HCT116 (cell line): ENCODE data around the gene FAM83F. TPM values are rescaled to one million over a fixed set of nuclear protein-coding genes. Genes with fewer than 3 reads are reported as not detected.

Source experiments
- ATAC-seq: fragments of 200-7000 bp; cut with Tn5 transposase; 2 replicates; pipeline ENCODE4 v1.9.1; 2020; ENCODE audit warnings: mild to moderate bottlenecking, moderate library complexity
- BruUV-seq: library from RNA; stranded (reverse); fragments of 400-500 nt; replicated peaks from 2 replicates; lab custom pipeline; 2021; lab: Mats Ljungman, UMichigan
- CTCF ChIA-PET: fragments of 300-600 bp; sonication (Branson Sonifier 250); formaldehyde crosslinking; loops from one replicate; lab custom pipeline; 2021; ENCODE audit warnings: antibody characterized with exemption; lab: Charles Lee
- POLR2A ChIA-PET: fragments of 300-600, 350-600 bp; sonication (Branson Sonifier 250); formaldehyde crosslinking; loops from one replicate; lab custom pipeline; 2021; ENCODE audit warnings: antibody characterized with exemption; lab: Charles Lee
- RAD21 ChIA-PET, 2 experiments: fragments of 300-600 bp; sonication (Branson Sonifier 250); formaldehyde crosslinking; loops; one replicate each; lab custom pipeline; 2023; ENCODE audit warnings: low total read pairs in 2 of 2; ENCODE audit not compliant: uncharacterized antibody in 2 of 2, unreplicated experiment in 2 of 2, low non-redundant PET in 1 of 2; lab: Charles Lee
- DNase-seq: peaks from one replicate; pipeline ENCODE4 v3.0.0-alpha.2; 2010; ENCODE audit warnings: low read depth, low spot score
- H2AFZ ChIP-seq: fragments of 200-600 bp; shearing (Covaris generic), sonication (generic); 2 replicates; pipeline ENCODE4 v1.6.1; 2017; ENCODE audit warnings: low read depth, mixed run types, mixed read lengths, antibody characterized with exemption, low read length; ENCODE audit not compliant: poor library complexity, severe bottlenecking
- H3K27ac ChIP-seq: 2 replicates; pipeline ENCODE4 v1.5.1; 2012; ENCODE audit warnings: low read depth, low read length
- H3K27me3 ChIP-seq: fragments of 200-600 bp; sonication (generic); 2 replicates; pipeline ENCODE4 v1.6.1; 2016; ENCODE audit warnings: mixed run types, low read length, mixed read lengths; ENCODE audit not compliant: insufficient read depth
- H3K36me3 ChIP-seq, 2 experiments: fragments of 200-500 bp in 1 of 2; fragments of 200-600 bp in 1 of 2; sonication (Bioruptor generic) in 1 of 2; sonication (generic) in 1 of 2; 2 replicates each; pipeline versions ENCODE4 v1.5.1 to v1.6.1; 2014 to 2016; ENCODE audit warnings: low read length in 2 of 2, inconsistent platforms in 1 of 2, mixed read lengths in 1 of 2, mixed run types in 1 of 2; ENCODE audit not compliant: insufficient read depth in 2 of 2, control insufficient read depth in 1 of 2
- H3K4me1 ChIP-seq, 2 experiments: fragments of 200-600 bp in 1 of 2; sonication (generic) in 1 of 2; 2 replicates each; pipeline versions ENCODE4 v1.5.1 to v1.6.1; 2012 to 2017; ENCODE audit warnings: low read length in 2 of 2, inconsistent platforms in 1 of 2, mild to moderate bottlenecking in 1 of 2, mixed read lengths in 1 of 2, mixed run types in 1 of 2, moderate library complexity in 1 of 2; ENCODE audit not compliant: insufficient read depth in 2 of 2, control insufficient read depth in 1 of 2
- H3K4me2 ChIP-seq: fragments of 200-600 bp; sonication (generic); 2 replicates; pipeline ENCODE4 v1.6.1; 2017; ENCODE audit warnings: mixed run types, low read length, mixed read lengths
- H3K4me3 ChIP-seq, 2 experiments: fragments of 200-600 bp in 1 of 2; sonication (generic) in 1 of 2; replicated peaks in 1 of 2; 2 replicates each; pipeline ENCODE4 v1.5.1; 2011 to 2016; ENCODE audit warnings: low read length in 2 of 2, control low read depth in 1 of 2, low read depth in 1 of 2, mild to moderate bottlenecking in 1 of 2, mixed read lengths in 1 of 2, mixed run types in 1 of 2
- H3K79me2 ChIP-seq: fragments of 200-600 bp; sonication (generic); 2 replicates; pipeline ENCODE4 v1.6.1; 2017; ENCODE audit warnings: mild to moderate bottlenecking, mixed run types, low read length, moderate library complexity, mixed read lengths; ENCODE audit not compliant: insufficient read depth
- H3K9ac ChIP-seq: fragments of 200-600 bp; sonication (generic); 2 replicates; pipeline ENCODE4 v1.6.1; 2016; ENCODE audit warnings: low read length, mixed read lengths
- H3K9me2 ChIP-seq: fragments of 200-600 bp; sonication (generic), shearing (Covaris generic); 2 replicates; pipeline ENCODE4 v1.6.1; 2017; ENCODE audit warnings: mixed run types, mild to moderate bottlenecking, moderate library complexity; ENCODE audit not compliant: insufficient read depth
- H3K9me3 ChIP-seq, 2 experiments: fragments of 200-500 bp in 1 of 2; fragments of 200-600 bp in 1 of 2; sonication (Bioruptor generic) in 1 of 2; sonication (generic) in 1 of 2; 2 replicates each; pipeline ENCODE4 v1.6.1; 2014 to 2017; ENCODE audit warnings: low read length in 2 of 2, mixed read lengths in 2 of 2, inconsistent platforms in 1 of 2, low read depth in 1 of 2, mild to moderate bottlenecking in 1 of 2, mixed run types in 1 of 2, moderate library complexity in 1 of 2; ENCODE audit not compliant: control insufficient read depth in 1 of 2, insufficient read depth in 1 of 2
- H4K20me1 ChIP-seq: fragments of 200-600 bp; sonication (generic), shearing (Covaris generic); 2 replicates; pipeline ENCODE4 v1.6.1; 2017; ENCODE audit warnings: mixed run types, mild to moderate bottlenecking, moderate library complexity; ENCODE audit not compliant: insufficient read depth
- EGR1 ChIP-seq: IDR thresholded peaks from 2 replicates; pipeline ENCODE4 v1.6.1; 2012; ENCODE audit warnings: low read depth
- ELF1 ChIP-seq: IDR thresholded peaks from 2 replicates; pipeline ENCODE4 v1.6.1; 2012; ENCODE audit warnings: low read depth, borderline replicate concordance
- EZH2 ChIP-seq: fragments of 200-600 bp; sonication (generic); IDR thresholded peaks from 2 replicates; pipeline ENCODE4 v1.6.1; 2017; ENCODE audit warnings: antibody characterized with exemption, mixed run types
- EZH2phosphoT487 ChIP-seq: fragments of 200-600 bp; IDR thresholded peaks from 2 replicates; pipeline ENCODE4 v1.6.1; 2018; ENCODE audit warnings: antibody characterized with exemption, borderline replicate concordance
- FOSL1 ChIP-seq: IDR thresholded peaks from 2 replicates; pipeline ENCODE4 v1.6.1; 2012; ENCODE audit warnings: low read depth
- SP1 ChIP-seq: IDR thresholded peaks from 2 replicates; pipeline ENCODE4 v1.6.1; 2012; ENCODE audit warnings: low read depth
- SRF ChIP-seq: IDR thresholded peaks from 2 replicates; pipeline ENCODE4 v1.6.1; 2012; ENCODE audit warnings: low read depth
- ZFX ChIP-seq: fragments of 450-650 bp; IDR thresholded peaks from 2 replicates; pipeline ENCODE4 v1.6.1; 2017
- ZNF274 ChIP-seq: fragments of 200-500 bp; sonication (Bioruptor generic); IDR thresholded peaks from 2 replicates; pipeline ENCODE4 v1.6.1; 2014; ENCODE audit warnings: mild to moderate bottlenecking, low read depth, low read length, inconsistent platforms
- intact Hi-C: fragments of 100-400 bp; cut with micrococcal nuclease; formaldehyde crosslinking; loops from 2 replicates; pipeline ENCODE4 v1.10.0; 2022
- total RNA-seq: library from RNA; stranded (reverse); gene quantifications from one replicate; pipeline ENCODE4 v1.2.1, GENCODE V29; 2021; ENCODE audit not compliant: unreplicated experiment
- TF ChIP-seq, protein P1 (sequence below): IDR thresholded peaks from 2 replicates; pipeline ENCODE4 v1.6.1; 2012
- TF ChIP-seq, protein P2 (sequence below): IDR thresholded peaks from 2 replicates; pipeline ENCODE4 v1.6.1; 2012; ENCODE audit warnings: low read depth
- TF ChIP-seq, protein P3 (sequence below), 3 experiments: fragments of 200-600 bp in 1 of 3; sonication (generic) in 1 of 3; IDR thresholded peaks in 2 of 3; conservative IDR thresholded peaks in 1 of 3; 2 replicates each; pipeline ENCODE4 v1.5.1; 2012 to 2017; ENCODE audit warnings: low read depth in 2 of 3, low read length in 2 of 3, antibody characterized with exemption in 1 of 3, borderline replicate concordance in 1 of 3, control low read depth in 1 of 3, mild to moderate bottlenecking in 1 of 3, mixed read lengths in 1 of 3, mixed run types in 1 of 3, moderate library complexity in 1 of 3; ENCODE audit not compliant: insufficient read depth in 1 of 3
- TF ChIP-seq, protein P4 (sequence below): IDR thresholded peaks from 2 replicates; pipeline ENCODE4 v1.6.1; 2012
- TF ChIP-seq, protein P5 (sequence below): IDR thresholded peaks from 2 replicates; pipeline ENCODE4 v1.6.1; 2011; ENCODE audit warnings: mild to moderate bottlenecking, low read length, moderate library complexity; ENCODE audit not compliant: insufficient replicate concordance; ENCODE audit errors: extremely low read depth

Gene FAM83F
- total RNA-seq, 1 experiment from 2014 or later, result 24.5 TPM

DNA sequence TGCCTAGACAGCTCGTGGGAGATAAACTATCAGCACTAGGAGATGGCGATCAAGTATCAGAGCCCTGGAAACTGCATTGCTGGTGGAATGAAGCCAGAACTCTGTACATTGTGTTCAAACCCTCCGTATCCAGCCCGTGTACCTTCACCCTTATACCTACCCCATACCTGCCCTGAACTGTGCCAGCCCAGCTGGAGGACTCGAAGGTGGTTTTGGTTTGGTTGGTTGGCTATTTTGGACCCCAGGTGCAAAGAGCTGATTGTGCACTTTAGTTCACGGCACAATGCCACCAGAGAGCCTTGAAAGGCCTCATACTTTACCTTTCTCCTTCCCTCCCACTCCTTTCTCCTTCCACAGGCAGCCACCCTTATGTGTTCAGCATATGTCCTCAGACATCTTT is 16.0 kb downstream of the FAM83F start:
- H3K79me2 ChIP-seq, result peaks cover 38% of the 10 kb centered on the region
- DNase-seq, result no peak
- H3K9me2 ChIP-seq, result no peaks in the 10 kb centered on the region
- no TSS peak for BruUV-seq
- no peak overlapping the region for H2AFZ ChIP-seq
- no peak overlapping the region for H3K27ac ChIP-seq
- intact Hi-C loops, result no loop called here
- no peaks in the 10 kb centered on the region; a peak in 1 of 4 replicates for H3K4me1 ChIP-seq
- no peak for ATAC-seq
- no peaks in the 10 kb centered on the region for H3K9me3 ChIP-seq
- CTCF ChIA-PET, result interaction anchor here (1.2 kb wide), 1 partner anchor 26 kb away, joined by 3 read pairs; no protein-coding TSS in a partner anchor
- H3K36me3 ChIP-seq, result no peaks in the 10 kb centered on the region
- TF ChIP-seq FOSL1 (no peak), ZNF274 (no peak), SRF (no peak), ELF1 (no peak), EZH2phosphoT487 (no peak), EZH2 (no peak), EGR1 (no peak), ZFX (no peak), SP1 (no peak)
- TF ChIP-seq, protein P1, sequence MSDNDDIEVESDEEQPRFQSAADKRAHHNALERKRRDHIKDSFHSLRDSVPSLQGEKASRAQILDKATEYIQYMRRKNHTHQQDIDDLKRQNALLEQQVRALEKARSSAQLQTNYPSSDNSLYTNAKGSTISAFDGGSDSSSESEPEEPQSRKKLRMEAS, result no peak
- TF ChIP-seq, protein P2, sequence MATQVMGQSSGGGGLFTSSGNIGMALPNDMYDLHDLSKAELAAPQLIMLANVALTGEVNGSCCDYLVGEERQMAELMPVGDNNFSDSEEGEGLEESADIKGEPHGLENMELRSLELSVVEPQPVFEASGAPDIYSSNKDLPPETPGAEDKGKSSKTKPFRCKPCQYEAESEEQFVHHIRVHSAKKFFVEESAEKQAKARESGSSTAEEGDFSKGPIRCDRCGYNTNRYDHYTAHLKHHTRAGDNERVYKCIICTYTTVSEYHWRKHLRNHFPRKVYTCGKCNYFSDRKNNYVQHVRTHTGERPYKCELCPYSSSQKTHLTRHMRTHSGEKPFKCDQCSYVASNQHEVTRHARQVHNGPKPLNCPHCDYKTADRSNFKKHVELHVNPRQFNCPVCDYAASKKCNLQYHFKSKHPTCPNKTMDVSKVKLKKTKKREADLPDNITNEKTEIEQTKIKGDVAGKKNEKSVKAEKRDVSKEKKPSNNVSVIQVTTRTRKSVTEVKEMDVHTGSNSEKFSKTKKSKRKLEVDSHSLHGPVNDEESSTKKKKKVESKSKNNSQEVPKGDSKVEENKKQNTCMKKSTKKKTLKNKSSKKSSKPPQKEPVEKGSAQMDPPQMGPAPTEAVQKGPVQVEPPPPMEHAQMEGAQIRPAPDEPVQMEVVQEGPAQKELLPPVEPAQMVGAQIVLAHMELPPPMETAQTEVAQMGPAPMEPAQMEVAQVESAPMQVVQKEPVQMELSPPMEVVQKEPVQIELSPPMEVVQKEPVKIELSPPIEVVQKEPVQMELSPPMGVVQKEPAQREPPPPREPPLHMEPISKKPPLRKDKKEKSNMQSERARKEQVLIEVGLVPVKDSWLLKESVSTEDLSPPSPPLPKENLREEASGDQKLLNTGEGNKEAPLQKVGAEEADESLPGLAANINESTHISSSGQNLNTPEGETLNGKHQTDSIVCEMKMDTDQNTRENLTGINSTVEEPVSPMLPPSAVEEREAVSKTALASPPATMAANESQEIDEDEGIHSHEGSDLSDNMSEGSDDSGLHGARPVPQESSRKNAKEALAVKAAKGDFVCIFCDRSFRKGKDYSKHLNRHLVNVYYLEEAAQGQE, result no peak
- TF ChIP-seq, protein P3, sequence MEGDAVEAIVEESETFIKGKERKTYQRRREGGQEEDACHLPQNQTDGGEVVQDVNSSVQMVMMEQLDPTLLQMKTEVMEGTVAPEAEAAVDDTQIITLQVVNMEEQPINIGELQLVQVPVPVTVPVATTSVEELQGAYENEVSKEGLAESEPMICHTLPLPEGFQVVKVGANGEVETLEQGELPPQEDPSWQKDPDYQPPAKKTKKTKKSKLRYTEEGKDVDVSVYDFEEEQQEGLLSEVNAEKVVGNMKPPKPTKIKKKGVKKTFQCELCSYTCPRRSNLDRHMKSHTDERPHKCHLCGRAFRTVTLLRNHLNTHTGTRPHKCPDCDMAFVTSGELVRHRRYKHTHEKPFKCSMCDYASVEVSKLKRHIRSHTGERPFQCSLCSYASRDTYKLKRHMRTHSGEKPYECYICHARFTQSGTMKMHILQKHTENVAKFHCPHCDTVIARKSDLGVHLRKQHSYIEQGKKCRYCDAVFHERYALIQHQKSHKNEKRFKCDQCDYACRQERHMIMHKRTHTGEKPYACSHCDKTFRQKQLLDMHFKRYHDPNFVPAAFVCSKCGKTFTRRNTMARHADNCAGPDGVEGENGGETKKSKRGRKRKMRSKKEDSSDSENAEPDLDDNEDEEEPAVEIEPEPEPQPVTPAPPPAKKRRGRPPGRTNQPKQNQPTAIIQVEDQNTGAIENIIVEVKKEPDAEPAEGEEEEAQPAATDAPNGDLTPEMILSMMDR (IDR thresholded peaks at IDR 0.05 in 2 of 3, conservative IDR thresholded peaks at IDR 0.05 in 1 of 3; ENCODE audit: borderline replicate concordance in 1 of 3, insufficient read depth in 1 of 3, low read depth in 2 of 3, low read length in 2 of 3), result no peak
- TF ChIP-seq, protein P4, sequence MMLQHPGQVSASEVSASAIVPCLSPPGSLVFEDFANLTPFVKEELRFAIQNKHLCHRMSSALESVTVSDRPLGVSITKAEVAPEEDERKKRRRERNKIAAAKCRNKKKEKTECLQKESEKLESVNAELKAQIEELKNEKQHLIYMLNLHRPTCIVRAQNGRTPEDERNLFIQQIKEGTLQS, result no peak
- TF ChIP-seq, protein P5, sequence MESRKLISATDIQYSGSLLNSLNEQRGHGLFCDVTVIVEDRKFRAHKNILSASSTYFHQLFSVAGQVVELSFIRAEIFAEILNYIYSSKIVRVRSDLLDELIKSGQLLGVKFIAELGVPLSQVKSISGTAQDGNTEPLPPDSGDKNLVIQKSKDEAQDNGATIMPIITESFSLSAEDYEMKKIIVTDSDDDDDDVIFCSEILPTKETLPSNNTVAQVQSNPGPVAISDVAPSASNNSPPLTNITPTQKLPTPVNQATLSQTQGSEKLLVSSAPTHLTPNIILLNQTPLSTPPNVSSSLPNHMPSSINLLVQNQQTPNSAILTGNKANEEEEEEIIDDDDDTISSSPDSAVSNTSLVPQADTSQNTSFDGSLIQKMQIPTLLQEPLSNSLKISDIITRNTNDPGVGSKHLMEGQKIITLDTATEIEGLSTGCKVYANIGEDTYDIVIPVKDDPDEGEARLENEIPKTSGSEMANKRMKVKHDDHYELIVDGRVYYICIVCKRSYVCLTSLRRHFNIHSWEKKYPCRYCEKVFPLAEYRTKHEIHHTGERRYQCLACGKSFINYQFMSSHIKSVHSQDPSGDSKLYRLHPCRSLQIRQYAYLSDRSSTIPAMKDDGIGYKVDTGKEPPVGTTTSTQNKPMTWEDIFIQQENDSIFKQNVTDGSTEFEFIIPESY, result no peak
- POLR2A ChIA-PET, result no interaction called here
- no peak overlapping the region for H3K4me3 ChIP-seq
- no peak overlapping the region for H3K4me2 ChIP-seq
- H4K20me1 ChIP-seq, result no peaks in the 10 kb centered on the region
- RAD21 ChIA-PET, result no interaction called here
- H3K9ac ChIP-seq, result no peak overlapping the region
- H3K27me3 ChIP-seq, result no peaks in the 10 kb centered on the region
